ENCODE measurements around the gene BMP8A.
"Not testable (repeated sequence)": the region's sequence is repeated elsewhere in the genome, so short reads cannot be mapped to it uniquely, and the experiment has no call there.

Gene BMP8A

GRCh38 chr1:39492118-39493042 lies 944 bp downstream of the BMP8A start:
- H3K27ac Mint-ChIP-seq = not testable (repeated sequence)
- H3K4me3 Mint-ChIP-seq = peak overlapping the region; percentile 50

GRCh38 chr1:39493043-39493810 lies 1.8 kb downstream of the BMP8A start:
- H3K4me1 Mint-ChIP-seq (ENCODE audit: low read depth); H3K27ac Mint-ChIP-seq; H3K36me3 Mint-ChIP-seq (ENCODE audit: low read depth); H3K9me3 Mint-ChIP-seq; DNase-seq: not testable (repeated sequence)
- peak overlapping the region; percentile 50 for H3K4me3 Mint-ChIP-seq
- peaks cover 37% of the 10 kb centered on the region for H3K27me3 Mint-ChIP-seq

More at GRCh38 chr1:39492118-39493042, 944 bp downstream of the BMP8A start:
- not testable (repeated sequence) for H3K4me1 Mint-ChIP-seq (ENCODE audit: low read depth); DNase-seq; H3K36me3 Mint-ChIP-seq (ENCODE audit: low read depth); H3K9me3 Mint-ChIP-seq
- peaks cover 37% of the 10 kb centered on the region for H3K27me3 Mint-ChIP-seq

GRCh38 chr1:39494671-39495410 lies 3.4 kb downstream of the BMP8A start:
- no peak overlapping the region for H3K4me3 Mint-ChIP-seq
- H3K27ac Mint-ChIP-seq = no peak overlapping the region
- H3K27me3 Mint-ChIP-seq = peaks cover 36% of the 10 kb centered on the region
- H3K36me3 Mint-ChIP-seq (ENCODE audit: low read depth) = no peaks in the 10 kb centered on the region
- peaks cover 6% of the 10 kb centered on the region for H3K4me1 Mint-ChIP-seq (ENCODE audit: low read depth)
- DNase-seq = no peak
- H3K9me3 Mint-ChIP-seq = no peaks in the 10 kb centered on the region

- DNase-seq; H3K4me3 Mint-ChIP-seq; H3K4me1 Mint-ChIP-seq (ENCODE audit: low read depth); H3K9me3 Mint-ChIP-seq; H3K27ac Mint-ChIP-seq; H3K36me3 Mint-ChIP-seq (ENCODE audit: low read depth): not testable (repeated sequence)
- peaks cover 29% of the 10 kb centered on the region for H3K27me3 Mint-ChIP-seq
Observed at GRCh38 chr1:39496520-39496919, 5.1 kb downstream of the BMP8A start.

- Mint-ChIP-seq H3K27ac (no peak overlapping the region), H3K4me1 (ENCODE audit: low read depth) (peaks cover under 1% of the 10 kb centered on the region), H3K27me3 (peaks cover 24% of the 10 kb centered on the region), H3K9me3 (no peaks in the 10 kb centered on the region), H3K4me3 (no peak overlapping the region), H3K36me3 (ENCODE audit: low read depth) (no peaks in the 10 kb centered on the region)
- no peak for DNase-seq
Observed at GRCh38 chr1:39497585-39497984, 6.1 kb downstream of the BMP8A start.

- H3K27ac Mint-ChIP-seq; DNase-seq; H3K9me3 Mint-ChIP-seq; H3K4me3 Mint-ChIP-seq; H3K4me1 Mint-ChIP-seq (ENCODE audit: low read depth); H3K36me3 Mint-ChIP-seq (ENCODE audit: low read depth): not testable (repeated sequence)
- peaks cover 17% of the 10 kb centered on the region for H3K27me3 Mint-ChIP-seq
Observed at GRCh38 chr1:39498096-39498710, 6.8 kb downstream of the BMP8A start.

GRCh38 chr1:39498821-39499220 lies 7.4 kb downstream of the BMP8A start:
- not testable (repeated sequence) for H3K36me3 Mint-ChIP-seq (ENCODE audit: low read depth); H3K9me3 Mint-ChIP-seq; H3K27ac Mint-ChIP-seq; H3K4me3 Mint-ChIP-seq; DNase-seq; H3K4me1 Mint-ChIP-seq (ENCODE audit: low read depth)
- peaks cover 11% of the 10 kb centered on the region for H3K27me3 Mint-ChIP-seq

- H3K4me1 Mint-ChIP-seq (ENCODE audit: low read depth) = no peaks in the 10 kb centered on the region
- H3K9me3 Mint-ChIP-seq = no peaks in the 10 kb centered on the region
- DNase-seq = no peak
- H3K4me3 Mint-ChIP-seq = no peak overlapping the region
- no peak overlapping the region for H3K27ac Mint-ChIP-seq
- H3K36me3 Mint-ChIP-seq (ENCODE audit: low read depth) = no peaks in the 10 kb centered on the region
- peaks cover 3% of the 10 kb centered on the region for H3K27me3 Mint-ChIP-seq
Observed at GRCh38 chr1:39499668-39500067, 8.2 kb downstream of the BMP8A start.

GRCh38 chr1:39500862-39501389 lies 9.5 kb downstream of the BMP8A start:
- Mint-ChIP-seq H3K27ac (no peak overlapping the region), H3K4me3 (no peak overlapping the region), H3K27me3 (peaks cover 3% of the 10 kb centered on the region), H3K36me3 (ENCODE audit: low read depth) (no peaks in the 10 kb centered on the region), H3K4me1 (ENCODE audit: low read depth) (no peaks in the 10 kb centered on the region), H3K9me3 (no peaks in the 10 kb centered on the region)
- no peak for DNase-seq

- Mint-ChIP-seq H3K36me3 (ENCODE audit: low read depth) (no peaks in the 10 kb centered on the region), H3K4me1 (ENCODE audit: low read depth) (no peaks in the 10 kb centered on the region), H3K4me3 (no peak overlapping the region), H3K27ac (no peak overlapping the region), H3K27me3 (peaks cover 3% of the 10 kb centered on the region), H3K9me3 (no peaks in the 10 kb centered on the region)
- no peak for DNase-seq
Observed at GRCh38 chr1:39501666-39502065, 10.2 kb downstream of the BMP8A start.

- not testable (repeated sequence) for H3K9me3 Mint-ChIP-seq; DNase-seq; H3K27me3 Mint-ChIP-seq; H3K27ac Mint-ChIP-seq; H3K4me3 Mint-ChIP-seq; H3K36me3 Mint-ChIP-seq (ENCODE audit: low read depth); H3K4me1 Mint-ChIP-seq (ENCODE audit: low read depth)
Observed at GRCh38 chr1:39504436-39504835, 13.0 kb downstream of the BMP8A start.

GRCh38 chr1:39505289-39505688 lies 13.9 kb downstream of the BMP8A start:
- H3K27ac Mint-ChIP-seq = no peak overlapping the region
- no peaks in the 10 kb centered on the region for H3K9me3 Mint-ChIP-seq
- peaks cover 6% of the 10 kb centered on the region for H3K27me3 Mint-ChIP-seq
- peaks cover 14% of the 10 kb centered on the region for H3K4me1 Mint-ChIP-seq (ENCODE audit: low read depth)
- no peak overlapping the region for H3K4me3 Mint-ChIP-seq
- no peak for DNase-seq
- no peaks in the 10 kb centered on the region for H3K36me3 Mint-ChIP-seq (ENCODE audit: low read depth)

- peaks cover 14% of the 10 kb centered on the region for H3K4me1 Mint-ChIP-seq (ENCODE audit: low read depth)
- H3K36me3 Mint-ChIP-seq (ENCODE audit: low read depth) = no peaks in the 10 kb centered on the region
- no peak overlapping the region for H3K27ac Mint-ChIP-seq
- no peak for DNase-seq
- H3K27me3 Mint-ChIP-seq = peaks cover 6% of the 10 kb centered on the region
- H3K4me3 Mint-ChIP-seq = no peak overlapping the region
- H3K9me3 Mint-ChIP-seq = no peaks in the 10 kb centered on the region
Observed at GRCh38 chr1:39507230-39507928, 15.9 kb downstream of the BMP8A start.

All from activated T-cell treated with anti-CD3 and anti-CD28 coated beads, Interleukin-2, amount 50 U/mL, for 24 hours (primary cell).